Neural crest cell (in vitro differentiated cells): ENCODE results near the gene P3H1. TPM values are rescaled to one million over a fixed set of nuclear protein-coding genes. Genes with fewer than 3 reads are reported as not detected.
"Not testable (repeated sequence)": the region's sequence is repeated elsewhere in the genome, so short reads cannot be mapped to it uniquely, and the experiment has no call there.

Source experiments
- DNase-seq: peaks from one replicate; pipeline ENCODE4 v3.0.0; 2021; ENCODE audit warnings: low read depth, mixed read lengths, low spot score
- H3K27ac Mint-ChIP-seq: one replicate; pipeline ENCODE4 v1.8.0; 2021; ENCODE audit warnings: mild to moderate bottlenecking, mixed read lengths; ENCODE audit not compliant: unreplicated experiment
- H3K27me3 Mint-ChIP-seq: 2 replicates; pipeline ENCODE4 v1.8.0; 2021; ENCODE audit warnings: low read depth, mild to moderate bottlenecking, mixed read lengths
- H3K36me3 Mint-ChIP-seq: 2 replicates; pipeline ENCODE4 v1.8.0; 2021; ENCODE audit warnings: low read depth, mild to moderate bottlenecking, mixed read lengths
- H3K4me1 Mint-ChIP-seq: 2 replicates; pipeline ENCODE4 v1.8.0; 2021; ENCODE audit warnings: mixed read lengths
- H3K4me3 Mint-ChIP-seq: one replicate; pipeline ENCODE4 v1.8.0; 2021; ENCODE audit warnings: mild to moderate bottlenecking, mixed read lengths
- H3K9me3 Mint-ChIP-seq: 2 replicates; pipeline ENCODE4 v1.8.0; 2021; ENCODE audit warnings: mixed read lengths
- CTCF ChIP-seq: fragments of 200-600 bp; sonication (generic); conservative IDR thresholded peaks from 2 replicates; pipeline ENCODE4 v1.5.0; 2021; ENCODE audit warnings: antibody characterized with exemption, mild to moderate bottlenecking
- long read RNA-seq: library from polyadenylated mRNA; unstranded; transcript quantifications from one replicate; pipeline ENCODE4 v2.0.0, GENCODE V29; 2020
- total RNA-seq: library from RNA; stranded (reverse); gene quantifications from 2 replicates; pipeline ENCODE4 v1.2.1, GENCODE V29; 2021

P3H1 gene, protein sequence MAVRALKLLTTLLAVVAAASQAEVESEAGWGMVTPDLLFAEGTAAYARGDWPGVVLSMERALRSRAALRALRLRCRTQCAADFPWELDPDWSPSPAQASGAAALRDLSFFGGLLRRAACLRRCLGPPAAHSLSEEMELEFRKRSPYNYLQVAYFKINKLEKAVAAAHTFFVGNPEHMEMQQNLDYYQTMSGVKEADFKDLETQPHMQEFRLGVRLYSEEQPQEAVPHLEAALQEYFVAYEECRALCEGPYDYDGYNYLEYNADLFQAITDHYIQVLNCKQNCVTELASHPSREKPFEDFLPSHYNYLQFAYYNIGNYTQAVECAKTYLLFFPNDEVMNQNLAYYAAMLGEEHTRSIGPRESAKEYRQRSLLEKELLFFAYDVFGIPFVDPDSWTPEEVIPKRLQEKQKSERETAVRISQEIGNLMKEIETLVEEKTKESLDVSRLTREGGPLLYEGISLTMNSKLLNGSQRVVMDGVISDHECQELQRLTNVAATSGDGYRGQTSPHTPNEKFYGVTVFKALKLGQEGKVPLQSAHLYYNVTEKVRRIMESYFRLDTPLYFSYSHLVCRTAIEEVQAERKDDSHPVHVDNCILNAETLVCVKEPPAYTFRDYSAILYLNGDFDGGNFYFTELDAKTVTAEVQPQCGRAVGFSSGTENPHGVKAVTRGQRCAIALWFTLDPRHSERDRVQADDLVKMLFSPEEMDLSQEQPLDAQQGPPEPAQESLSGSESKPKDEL
- total RNA-seq: 77.2 and 88.6 TPM in 2 replicates
- long read RNA-seq, transcript P3H1-202 (15 exons, 2,585 nt): major isoform, 7 of 25 reads
- long read RNA-seq, partial matches to known transcripts: 11 of 25 reads
- long read RNA-seq, other reads (novel, unspliced or antisense): 5 of 25 reads

DNA sequence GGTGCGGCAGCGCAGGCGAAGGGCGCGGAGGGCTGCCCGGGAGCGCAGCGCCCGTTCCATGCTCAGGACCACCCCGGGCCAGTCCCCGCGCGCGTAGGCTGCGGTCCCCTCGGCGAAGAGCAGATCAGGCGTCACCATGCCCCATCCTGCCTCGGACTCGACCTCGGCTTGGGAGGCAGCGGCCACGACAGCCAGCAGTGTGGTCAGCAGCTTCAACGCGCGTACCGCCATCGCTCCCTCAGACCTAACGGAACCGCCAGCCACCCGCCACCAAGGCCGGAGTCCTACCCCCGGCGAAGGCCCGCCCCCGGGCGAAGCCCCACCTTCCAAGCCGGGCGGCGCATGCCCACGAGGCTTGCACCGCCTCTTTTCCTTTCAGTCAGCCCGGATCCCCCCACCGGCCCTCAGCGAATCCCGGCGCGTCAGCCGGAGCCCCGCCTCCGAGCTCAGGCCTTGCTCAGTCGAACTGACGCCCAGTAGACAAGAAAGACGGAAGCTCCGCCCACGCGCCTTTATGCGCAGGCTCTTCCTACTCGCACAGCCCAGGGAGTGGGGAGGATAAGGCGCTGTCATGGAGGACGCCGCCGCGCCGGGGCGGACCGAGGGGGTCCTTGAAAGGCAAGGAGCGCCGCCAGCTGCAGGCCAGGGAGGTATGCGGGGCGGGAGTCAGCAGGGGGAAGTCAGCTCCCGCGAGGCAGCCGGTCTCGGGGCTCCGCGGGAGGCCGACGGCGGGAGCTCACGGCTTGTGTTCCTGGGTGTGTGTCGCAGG, at the start of gene P3H1, which contains the start of gene C1orf50:
TSS of gene P3H1 (minus strand) at position 288 of the 769 bp plus-strand sequence. CDS start at position 231, 57 bp downstream.
TSS of gene C1orf50 (plus strand) at position 509 of the 769 bp plus-strand sequence. CDS start at position 572, 63 bp downstream.
- peak within 1 kb of the TSS; percentile 96 for H3K27ac Mint-ChIP-seq
- H3K9me3 Mint-ChIP-seq: no peaks in the 10 kb centered on the region
- H3K36me3 Mint-ChIP-seq: peaks cover 3% of the 10 kb centered on the region
- H3K27me3 Mint-ChIP-seq: no peaks in the 10 kb centered on the region
- peak; percentile 99 for DNase-seq
- peaks cover 28% of the 10 kb centered on the region for H3K4me1 Mint-ChIP-seq
- TF ChIP-seq CTCF: no peak
- peak within 1 kb of the TSS; percentile 100 for H3K4me3 Mint-ChIP-seq

- no peak for TF ChIP-seq CTCF
- no peaks in the 10 kb centered on the region for H3K27me3 Mint-ChIP-seq
- peak overlapping the region; percentile 83 for H3K4me3 Mint-ChIP-seq
- DNase-seq: no peak
- peaks cover 7% of the 10 kb centered on the region for H3K36me3 Mint-ChIP-seq
- peak overlapping the region; percentile 47 for H3K27ac Mint-ChIP-seq
- no peaks in the 10 kb centered on the region for H3K9me3 Mint-ChIP-seq
- peaks cover 35% of the 10 kb centered on the region for H3K4me1 Mint-ChIP-seq
These were observed 49.2 kb upstream of the P3H1 start for GRCh38 chr1:42815941-42816584.

GRCh38 chr1:42814815-42815214, 48.0 kb upstream of the P3H1 start:
- H3K4me3 Mint-ChIP-seq: peak overlapping the region; percentile 39

DNA sequence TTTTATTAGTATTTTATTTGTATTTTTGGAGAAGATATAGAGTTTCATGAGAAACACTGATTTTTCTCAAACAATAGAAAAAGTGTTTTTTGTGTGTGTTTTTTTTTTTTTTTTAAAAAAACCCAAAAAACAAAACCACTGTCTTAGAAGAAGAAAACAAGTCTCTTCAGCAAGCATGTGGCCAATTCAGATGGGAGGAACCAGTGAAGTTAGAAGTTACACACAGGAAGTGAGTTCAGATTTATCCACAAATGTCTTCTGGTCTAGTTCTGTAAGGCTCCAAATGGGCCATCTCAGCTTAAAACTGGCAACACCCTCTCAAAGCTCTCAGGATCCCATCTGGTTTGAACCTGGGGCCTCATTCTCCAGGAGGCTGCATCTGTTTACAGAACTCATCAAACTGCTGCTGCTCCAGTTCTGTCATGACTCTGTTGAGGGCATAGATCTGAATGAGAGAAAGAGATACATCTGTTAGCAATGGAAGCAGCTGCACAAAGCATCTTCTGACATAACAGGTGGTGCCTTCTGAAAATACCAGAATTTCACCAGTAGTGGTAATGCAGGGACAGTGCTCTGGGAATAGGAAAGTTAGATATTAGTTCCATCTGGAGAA, 40.3 kb upstream of the P3H1 start:
- no peak for DNase-seq
- Mint-ChIP-seq H3K27ac (no peak overlapping the region), H3K27me3 (no peaks in the 10 kb centered on the region), H3K9me3 (peaks cover 4% of the 10 kb centered on the region), H3K4me3 (no peak overlapping the region), H3K4me1 (no peaks in the 10 kb centered on the region), H3K36me3 (peaks cover 18% of the 10 kb centered on the region)
- no peak for TF ChIP-seq CTCF

More at GRCh38 chr1:42814815-42815214, 48.0 kb upstream of the P3H1 start:
- not testable (repeated sequence) for H3K27ac Mint-ChIP-seq, H3K9me3 Mint-ChIP-seq, DNase-seq, H3K36me3 Mint-ChIP-seq, H3K27me3 Mint-ChIP-seq
- H3K4me1 Mint-ChIP-seq: peaks cover 29% of the 10 kb centered on the region

GRCh38 chr1:42806593-42806992, 39.8 kb upstream of the P3H1 start:
- no peak for DNase-seq
- no peak for TF ChIP-seq CTCF
- Mint-ChIP-seq H3K27me3 (no peaks in the 10 kb centered on the region), H3K4me3 (no peak overlapping the region), H3K9me3 (peaks cover 4% of the 10 kb centered on the region), H3K36me3 (peaks cover 18% of the 10 kb centered on the region), H3K4me1 (no peaks in the 10 kb centered on the region), H3K27ac (peak overlapping the region; percentile 87)
